Tibial nerve (tissue), 4 donors: ENCODE results near the gene ZBTB34. TPM values are rescaled to one million over a fixed set of nuclear protein-coding genes. Genes with fewer than 3 reads are reported as not detected.

Experiments used
- DNase-seq, 2 donors: peaks; one replicate each; pipeline ENCODE4 v3.0.0-alpha.2; 2019; ENCODE audit warnings: low spot score in 2 of 2
- H3K27ac ChIP-seq, 4 donors: fragments of 200-600 bp; sonication (generic) in 3 of 4; one replicate each; pipeline ENCODE4 v1.5.1; 2017 to 2019; ENCODE audit warnings: mild to moderate bottlenecking in 1 of 4
- H3K27me3 ChIP-seq, 2 donors: fragments of 200-600 bp; sonication (generic) in 1 of 2; one replicate each; pipeline versions ENCODE4 v1.5.1 to v1.6.0; 2017 to 2019
- H3K36me3 ChIP-seq, 3 donors: fragments of 200-600 bp; sonication (generic); one replicate each; pipeline ENCODE4 v1.5.1; 2018 to 2019
- H3K4me1 ChIP-seq, 4 donors: fragments of 200-600 bp; sonication (generic) in 3 of 4; one replicate each; pipeline ENCODE4 v1.5.1; 2017 to 2019
- H3K4me3 ChIP-seq, 4 donors: fragments of 200-600 bp; sonication (generic) in 3 of 4; one replicate each; pipeline ENCODE4 v1.5.1; 2017 to 2019; ENCODE audit warnings: mild to moderate bottlenecking in 1 of 4, moderate library complexity in 1 of 4
- H3K9me3 ChIP-seq, 4 donors: fragments of 200-600 bp; sonication (generic) in 3 of 4; one replicate each; pipeline ENCODE4 v1.5.1; 2017 to 2019
- CTCF ChIP-seq, 5 experiments: fragments of 200-600 bp in 3 of 5; fragments of 450-650 bp in 2 of 5; sonication (generic) in 3 of 5; IDR thresholded peaks; one replicate each; pipeline ENCODE4 v1.5.1; 2016 to 2019; ENCODE audit warnings: antibody characterized with exemption in 5 of 5, mild to moderate bottlenecking in 3 of 5, moderate library complexity in 2 of 5
- EP300 ChIP-seq, 2 donors: sonication (generic); formaldehyde crosslinking; IDR thresholded peaks; one replicate each; pipeline ENCODE4 v1.6.1; 2017; ENCODE audit warnings: antibody characterized with exemption in 2 of 2, mild to moderate bottlenecking in 1 of 2
- POLR2A ChIP-seq, 2 donors: fragments of 450-650 bp; IDR thresholded peaks; one replicate each; pipeline ENCODE4 v1.6.1; 2017; ENCODE audit warnings: antibody characterized with exemption in 2 of 2, mild to moderate bottlenecking in 2 of 2, moderate library complexity in 2 of 2
- WGBS, 2 donors: methylation state at CpG; one replicate each; pipeline ENCODE4 v1.1.5; 2018; 5-methylcytosine and 5-hydroxymethylcytosine counted together
- total RNA-seq, 4 donors: library from RNA; depleted of rRNA; stranded (reverse); fragments of >200 nt; gene quantifications; one replicate each; pipeline ENCODE4 v1.1.0, GENCODE V29; 2016

ZBTB34 gene
- total RNA-seq, 4 donors from 2014 or later, result 10.8 to 14.0 (median 11.7) TPM

DNA sequence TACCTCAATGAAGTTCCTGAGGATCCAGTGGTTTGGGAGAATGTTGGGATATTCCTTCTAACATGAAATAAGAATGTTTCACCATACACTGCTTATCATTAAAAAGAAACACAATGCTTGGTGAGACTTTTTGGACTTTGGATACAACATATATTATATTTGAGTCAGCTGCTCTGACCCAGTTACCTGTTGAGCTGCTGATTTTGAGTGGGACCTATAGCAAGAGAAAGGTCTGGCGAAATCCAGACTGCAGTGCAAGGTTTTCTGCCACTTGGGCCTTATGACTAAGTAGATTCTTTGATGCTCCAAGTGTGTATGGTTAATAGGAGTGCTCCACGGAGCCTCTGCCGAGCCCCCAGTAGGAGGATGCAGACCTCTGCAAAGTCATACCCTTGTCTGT lies 44.1 kb downstream of the ZBTB34 start:
- Histone ChIP-seq H3K4me1 (no peaks in the 10 kb centered on the region), H3K27ac (no peak overlapping the region), H3K4me3 (no peak overlapping the region), H3K9me3 (peaks cover 0 to 16% (median 0%) of the 10 kb centered on the region in 4 donors), H3K36me3 (no peaks in the 10 kb centered on the region), H3K27me3 (peaks cover 0 to 7% of the 10 kb centered on the region in 2 donors)
- no peak for TF ChIP-seq EP300 (IDR thresholded peaks at IDR 0.05)
- no peak for TF ChIP-seq CTCF (IDR thresholded peaks at IDR 0.05)
- no peak for TF ChIP-seq POLR2A (IDR thresholded peaks at IDR 0.05)
- 77 to 85% methylated on average over 3 of the region's 3 CpGs for WGBS, 2 donors
- DNase-seq, result no peak

- WGBS, 2 donors, result 52 to 53% methylated on average over 6 of the region's 6 CpGs
- H3K27me3 ChIP-seq, result peaks cover 0 to 7% of the 10 kb centered on the region in 2 donors
- H3K9me3 ChIP-seq, result peaks cover 0 to 11% (median 0%) of the 10 kb centered on the region in 4 donors
- no peaks in the 10 kb centered on the region for H3K36me3 ChIP-seq
- no peak overlapping the region for H3K4me3 ChIP-seq
- no peak for DNase-seq
- no peaks in the 10 kb centered on the region for H3K4me1 ChIP-seq
- no peak overlapping the region for H3K27ac ChIP-seq
- TF ChIP-seq POLR2A (IDR thresholded peaks at IDR 0.05) (no peak), EP300 (IDR thresholded peaks at IDR 0.05) (no peak), CTCF (IDR thresholded peaks at IDR 0.05) (no peak)
These were observed 45.7 kb downstream of the ZBTB34 start for GRCh38 chr9:126906091-126906490.

- TF ChIP-seq POLR2A (IDR thresholded peaks at IDR 0.05) (no peak), CTCF (IDR thresholded peaks at IDR 0.05) (no peak), EP300 (IDR thresholded peaks at IDR 0.05) (no peak)
- H3K9me3 ChIP-seq, result peaks cover 0 to 1% (median 0%) of the 10 kb centered on the region in 4 donors
These were observed 46.6 kb downstream of the ZBTB34 start for GRCh38 chr9:126907058-126907457.

GRCh38 chr9:126914458-126915280 lies 54.2 kb downstream of the ZBTB34 start, which contains the start of gene RALGPS1:
RALGPS1 (plus strand) TSS chr9:126914782; CDS start chr9:126962290, 47,508 bp downstream.
- peak; percentile 85 to 88 for DNase-seq
- Histone ChIP-seq H3K9me3 (no peaks in the 10 kb centered on the region), H3K4me1 (peaks cover 0 to 15% (median 2%) of the 10 kb centered on the region in 4 donors), H3K27me3 (no peaks in the 10 kb centered on the region), H3K36me3 (no peaks in the 10 kb centered on the region), H3K27ac (peak within 1 kb of the TSS in 2 of 4 donors; percentile 83), H3K4me3 (peak within 1 kb of the TSS; percentile 29 to 81 (median 59))
- 0 to 1% methylated on average over 38 to 39 of the region's 105 CpGs for WGBS, 2 donors
- TF ChIP-seq POLR2A (IDR thresholded peaks at IDR 0.05), result peak in 1 of 2 donors; percentile 45
- TF ChIP-seq CTCF (IDR thresholded peaks at IDR 0.05), result peak in 2 of 5 experiments; percentile 18 to 31
- peak in 1 of 2 donors; percentile 53 for TF ChIP-seq EP300 (IDR thresholded peaks at IDR 0.05)

More at GRCh38 chr9:126907058-126907457, 46.6 kb downstream of the ZBTB34 start:
- Histone ChIP-seq H3K4me3 (no peak overlapping the region), H3K27ac (no peak overlapping the region), H3K36me3 (no peaks in the 10 kb centered on the region), H3K4me1 (no peaks in the 10 kb centered on the region), H3K27me3 (peaks cover 0 to 7% of the 10 kb centered on the region in 2 donors)
- WGBS, 2 donors, result 56 to 63% methylated on average over 2 of the region's 2 CpGs
- DNase-seq, result no peak

DNA sequence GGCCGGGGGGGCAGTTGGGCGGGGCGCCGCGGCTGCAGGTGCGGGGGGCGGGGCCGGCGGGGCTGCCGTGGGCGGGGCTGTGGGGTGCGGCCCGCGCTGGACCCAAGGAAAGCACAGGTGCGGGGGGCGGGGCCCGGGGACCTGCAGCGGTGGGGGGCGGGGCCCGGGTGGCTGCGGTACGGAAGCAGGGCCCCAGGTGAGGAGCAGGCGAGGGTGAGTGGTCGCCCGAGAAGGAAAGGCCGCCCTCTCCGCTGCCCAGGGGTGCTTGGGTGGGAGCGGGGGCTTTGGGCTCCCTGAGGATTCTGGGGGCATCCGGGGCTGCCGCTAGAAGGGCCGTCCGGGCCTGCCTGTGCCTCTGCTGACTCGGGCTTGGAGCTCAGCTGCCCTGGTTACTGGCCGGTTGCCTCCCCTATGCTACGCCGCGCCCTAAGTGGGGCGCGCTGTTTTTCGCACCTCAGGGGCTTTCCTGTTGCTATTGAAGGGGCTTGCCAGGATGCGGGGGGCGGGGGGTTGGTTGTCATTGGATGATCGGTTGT lies 54.9 kb downstream of the ZBTB34 start:
- TF ChIP-seq CTCF (IDR thresholded peaks at IDR 0.05), result no peak
- TF ChIP-seq EP300 (IDR thresholded peaks at IDR 0.05), result no peak
- no peak for TF ChIP-seq POLR2A (IDR thresholded peaks at IDR 0.05)
- DNase-seq, result no peak
- peak overlapping the region in 2 of 4 donors; percentile 34 to 50 for H3K27ac ChIP-seq
- H3K27me3 ChIP-seq, result no peaks in the 10 kb centered on the region
- H3K4me3 ChIP-seq, result peak overlapping the region; percentile 29 to 81 (median 59)
- WGBS, 2 donors, result 7 to 11% methylated on average over 18 to 23 of the region's 43 CpGs
- no peaks in the 10 kb centered on the region for H3K36me3 ChIP-seq
- H3K9me3 ChIP-seq, result no peaks in the 10 kb centered on the region
- H3K4me1 ChIP-seq, result peaks cover 0 to 15% (median 2%) of the 10 kb centered on the region in 4 donors
